ENCODE measurements around the gene PADI1. TPM values are rescaled to one million over a fixed set of nuclear protein-coding genes. Genes with fewer than 3 reads are reported as not detected.

Gene PADI1
- polyA plus RNA-seq, 1 of the 3 experiments (the other 2 are of a cell fraction): 0.26 TPM

- DNase-seq: no peak
- no peak overlapping the region for H3K27ac ChIP-seq (ENCODE audit: low read depth in 2 of 2, low read length in 1 of 2)
- TF ChIP-seq EP300 (IDR thresholded peaks at IDR 0.05; ENCODE audit: borderline replicate concordance in 1 of 2, low read depth in 1 of 2, low read length in 1 of 2) (no peak), GATA2 (CRISPR knock-in tag; IDR thresholded peaks at IDR 0.05) (no peak), FOSL2 (IDR thresholded peaks at IDR 0.05; ENCODE audit: borderline replicate concordance, low read depth) (no peak), MEF2A (IDR thresholded peaks at IDR 0.05; ENCODE audit: borderline replicate concordance, low read depth) (no peak), SIN3A (IDR thresholded peaks at IDR 0.05; ENCODE audit: borderline replicate concordance, low read depth, low read length) (no peak), NFIC (IDR thresholded peaks at IDR 0.05; ENCODE audit: borderline replicate concordance) (no peak), FOXM1 (IDR thresholded peaks at IDR 0.05; ENCODE audit: low read depth) (no peak), REST (IDR thresholded peaks at IDR 0.05; ENCODE audit: low read depth, low read length) (no peak), NRF1 (IDR thresholded peaks at IDR 0.05; ENCODE audit: low read depth, low read length) (no peak), CHD2 (IDR thresholded peaks at IDR 0.05; ENCODE audit: low read length, partially characterized antibody) (no peak), TAF1 (IDR thresholded peaks at IDR 0.05; ENCODE audit: borderline replicate concordance, low read depth, low read length) (no peak), EZH2phosphoT487 (IDR thresholded peaks at IDR 0.05; ENCODE audit: borderline replicate concordance, low read depth) (no peak), TCF12 (IDR thresholded peaks at IDR 0.05) (no peak), JUND (IDR thresholded peaks at IDR 0.05) (no peak), TEAD4 (IDR thresholded peaks at IDR 0.05; ENCODE audit: borderline replicate concordance, insufficient read depth) (no peak), RFX5 (IDR thresholded peaks at IDR 0.05; ENCODE audit: low read length) (no peak)
- TF ChIP-seq, protein P1, sequence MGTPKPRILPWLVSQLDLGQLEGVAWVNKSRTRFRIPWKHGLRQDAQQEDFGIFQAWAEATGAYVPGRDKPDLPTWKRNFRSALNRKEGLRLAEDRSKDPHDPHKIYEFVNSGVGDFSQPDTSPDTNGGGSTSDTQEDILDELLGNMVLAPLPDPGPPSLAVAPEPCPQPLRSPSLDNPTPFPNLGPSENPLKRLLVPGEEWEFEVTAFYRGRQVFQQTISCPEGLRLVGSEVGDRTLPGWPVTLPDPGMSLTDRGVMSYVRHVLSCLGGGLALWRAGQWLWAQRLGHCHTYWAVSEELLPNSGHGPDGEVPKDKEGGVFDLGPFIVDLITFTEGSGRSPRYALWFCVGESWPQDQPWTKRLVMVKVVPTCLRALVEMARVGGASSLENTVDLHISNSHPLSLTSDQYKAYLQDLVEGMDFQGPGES (IDR thresholded peaks at IDR 0.05; ENCODE audit: low read depth, low read length): no peak
- TF ChIP-seq, protein P2, sequence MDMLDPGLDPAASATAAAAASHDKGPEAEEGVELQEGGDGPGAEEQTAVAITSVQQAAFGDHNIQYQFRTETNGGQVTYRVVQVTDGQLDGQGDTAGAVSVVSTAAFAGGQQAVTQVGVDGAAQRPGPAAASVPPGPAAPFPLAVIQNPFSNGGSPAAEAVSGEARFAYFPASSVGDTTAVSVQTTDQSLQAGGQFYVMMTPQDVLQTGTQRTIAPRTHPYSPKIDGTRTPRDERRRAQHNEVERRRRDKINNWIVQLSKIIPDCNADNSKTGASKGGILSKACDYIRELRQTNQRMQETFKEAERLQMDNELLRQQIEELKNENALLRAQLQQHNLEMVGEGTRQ (IDR thresholded peaks at IDR 0.05; ENCODE audit: borderline replicate concordance, low read depth, low read length): no peak
- H3K9me3 ChIP-seq: no peaks in the 10 kb centered on the region
- H3K79me2 ChIP-seq (ENCODE audit: insufficient read depth): no peaks in the 10 kb centered on the region
- no peak overlapping the region for H3K9ac ChIP-seq
- POLR2A ChIA-PET: no interaction called here
- no peaks in the 10 kb centered on the region for H4K20me1 ChIP-seq (ENCODE audit: insufficient read depth)
- H2AFZ ChIP-seq (ENCODE audit: low read depth): no peak overlapping the region
- no peak overlapping the region for H3K4me3 ChIP-seq (ENCODE audit: low read depth in 2 of 2, low read length in 1 of 2)
- H3F3A ChIP-seq (replicated peaks; ENCODE audit: insufficient read depth): no peaks in the 10 kb centered on the region
- no peak overlapping the region for H3K4me2 ChIP-seq
- H3K27me3 ChIP-seq (ENCODE audit: insufficient read depth): no peaks in the 10 kb centered on the region
- H3K4me1 ChIP-seq (ENCODE audit: control insufficient read depth in 1 of 2, insufficient read depth in 2 of 2, low read depth in 1 of 2, low read length in 1 of 2): no peaks in the 10 kb centered on the region; a peak in 1 of 4 replicates
- CTCF ChIA-PET: interaction anchor here (0.6 to 1.0 kb wide), 2 partner anchors 19 to 27 kb away, joined by 3 read pairs; no protein-coding TSS in a partner anchor
- H3K36me3 ChIP-seq (replicated peaks in 1 of 2; ENCODE audit: control insufficient read depth in 1 of 2, insufficient read depth in 2 of 2, low read length in 1 of 2): no peaks in the 10 kb centered on the region
- no peaks in the 10 kb centered on the region for H3K9me2 ChIP-seq
These were observed 59.0 kb downstream of the PADI1 start for GRCh38 chr1:17263936-17264335.

Measured in SK-N-SH (cell line).